HG03064 (cell line): ENCODE results near the gene THBS4.

Experiments used
- ATAC-seq: cut with Tn5 transposase; IDR thresholded peaks from one replicate; pipeline ENCODE4 v1.9.1; 2021; ENCODE audit warnings: low read depth; ENCODE audit not compliant: unreplicated experiment

THBS4 gene

DNA sequence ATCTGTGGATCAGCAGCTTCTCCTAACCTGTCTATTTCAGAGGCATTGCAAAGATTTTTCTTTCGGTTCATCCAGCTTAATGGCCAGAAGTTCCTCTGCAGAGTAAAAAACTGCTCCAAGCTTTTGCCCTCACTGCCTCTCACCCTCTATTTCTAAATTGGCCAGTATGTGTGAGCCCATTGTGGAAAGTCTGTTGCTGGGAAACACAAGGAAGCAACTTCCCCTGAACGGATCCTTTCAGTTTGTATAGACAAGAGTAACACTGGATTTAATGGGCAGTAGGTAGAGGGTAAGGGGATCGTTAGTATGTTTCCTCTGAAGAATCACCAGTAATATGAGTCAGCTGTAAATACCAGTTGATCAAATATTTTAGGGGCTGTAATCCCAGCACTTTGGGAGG is 7.2 kb downstream of the THBS4 start:
- no peak for ATAC-seq

DNA sequence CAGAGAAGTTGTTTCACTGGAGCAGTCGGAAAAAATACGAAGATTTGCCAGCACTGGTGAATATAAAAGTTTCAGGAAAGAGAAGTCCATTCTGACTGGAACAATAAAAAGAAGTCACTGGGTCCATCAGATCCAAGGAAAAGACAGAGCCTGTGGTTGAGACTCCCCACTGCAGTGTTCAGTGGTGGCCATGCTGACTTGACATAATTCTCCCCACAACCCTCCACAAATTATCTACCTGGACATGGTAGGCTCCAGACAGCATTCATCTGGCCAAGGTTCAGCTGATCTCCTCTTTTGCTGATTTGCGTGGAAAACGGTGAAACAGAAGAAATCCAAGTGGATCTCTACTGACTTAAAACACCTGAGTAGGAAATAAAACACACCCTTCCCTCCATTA is 8.0 kb downstream of the THBS4 start:
- ATAC-seq, result no peak

- no peak for ATAC-seq
These were observed 13.1 kb downstream of the THBS4 start for GRCh38 chr5:80048084-80048780.

DNA sequence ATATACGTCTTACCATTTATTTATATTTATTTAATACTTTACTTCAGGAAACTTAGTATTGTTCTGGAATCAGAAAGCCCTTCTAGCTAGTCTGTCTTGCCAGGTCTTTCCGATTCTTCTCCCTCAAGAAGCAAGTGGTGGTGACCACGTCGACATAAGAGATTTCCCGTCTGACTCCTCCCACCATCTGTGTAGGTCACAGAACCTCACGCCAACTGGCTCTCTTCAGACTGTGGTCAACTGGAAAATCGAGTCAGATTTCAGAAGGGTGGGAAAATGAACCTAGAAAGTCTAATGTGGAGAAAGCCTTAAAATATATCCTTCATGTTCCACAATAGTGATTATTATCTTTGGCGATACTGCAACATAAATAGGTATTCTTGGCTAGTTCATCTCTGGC is 17.3 kb downstream of the THBS4 start:
- ATAC-seq, result no peak

DNA sequence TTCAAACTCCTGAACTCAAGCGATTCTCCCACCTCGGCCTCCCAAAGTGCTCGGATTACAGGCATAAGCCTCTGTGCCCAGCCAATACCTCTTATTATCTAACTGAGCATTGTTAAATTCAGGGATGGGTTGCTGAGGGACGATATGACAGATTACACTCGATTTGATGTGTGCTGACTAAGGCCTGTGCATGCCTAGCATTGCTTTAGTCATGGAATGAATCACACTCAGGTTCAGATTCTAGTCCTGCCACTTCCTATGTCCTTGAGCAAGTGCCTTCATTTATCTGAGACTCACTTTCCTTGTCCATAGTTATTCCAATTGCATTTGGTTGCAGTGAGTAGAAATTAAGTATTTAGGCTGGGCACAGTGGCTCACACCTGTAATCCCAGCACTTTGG is 19.5 kb downstream of the THBS4 start:
- no peak for ATAC-seq

DNA sequence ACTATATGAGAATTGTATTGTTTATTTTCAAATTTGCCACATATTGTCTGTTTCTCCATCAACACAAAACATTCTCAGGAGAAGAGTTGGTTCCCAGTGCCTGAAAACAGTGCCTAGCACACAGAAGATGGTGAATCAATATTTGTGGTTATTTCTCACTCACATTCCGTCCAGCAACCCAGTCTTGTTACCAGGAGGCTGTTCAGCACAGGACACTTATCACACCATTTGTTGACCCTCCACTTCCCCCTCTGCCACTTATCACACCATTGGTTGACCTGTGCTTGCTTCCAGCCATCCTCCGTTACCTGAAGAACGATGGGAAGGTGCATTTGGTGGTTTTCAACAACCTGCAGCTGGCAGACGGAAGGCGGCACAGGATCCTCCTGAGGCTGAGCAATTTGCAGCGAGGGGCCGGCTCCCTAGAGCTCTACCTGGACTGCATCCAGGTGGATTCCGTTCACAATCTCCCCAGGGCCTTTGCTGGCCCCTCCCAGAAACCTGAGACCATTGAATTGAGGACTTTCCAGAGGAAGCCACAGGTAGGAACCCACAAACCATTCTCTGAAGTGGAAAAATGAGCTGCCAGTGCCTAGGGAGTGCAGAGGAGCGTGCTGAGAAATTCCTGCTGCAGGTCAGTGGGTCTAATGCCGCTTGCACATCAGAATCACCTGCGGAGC is 20.5 kb downstream of the THBS4 start:
- no peak for ATAC-seq

DNA sequence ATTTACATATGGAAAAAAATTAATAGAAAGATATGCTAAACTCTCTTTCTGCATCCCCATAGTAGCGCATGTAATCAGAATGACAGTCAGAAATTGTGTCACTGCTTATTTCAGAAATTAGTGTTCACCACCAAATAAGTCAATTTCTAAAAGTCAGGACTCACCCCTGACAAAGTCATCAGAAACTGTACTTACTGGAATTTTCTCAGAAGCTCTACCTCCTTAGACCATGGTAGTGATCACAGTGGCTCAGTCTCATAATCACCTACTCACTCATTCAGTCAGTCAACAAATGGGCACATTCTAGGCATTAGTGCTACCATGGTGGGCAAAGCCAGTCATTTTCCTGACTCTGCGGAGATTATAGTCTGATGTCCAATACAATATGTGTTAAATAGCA is 22.0 kb downstream of the THBS4 start:
- no peak for ATAC-seq

DNA sequence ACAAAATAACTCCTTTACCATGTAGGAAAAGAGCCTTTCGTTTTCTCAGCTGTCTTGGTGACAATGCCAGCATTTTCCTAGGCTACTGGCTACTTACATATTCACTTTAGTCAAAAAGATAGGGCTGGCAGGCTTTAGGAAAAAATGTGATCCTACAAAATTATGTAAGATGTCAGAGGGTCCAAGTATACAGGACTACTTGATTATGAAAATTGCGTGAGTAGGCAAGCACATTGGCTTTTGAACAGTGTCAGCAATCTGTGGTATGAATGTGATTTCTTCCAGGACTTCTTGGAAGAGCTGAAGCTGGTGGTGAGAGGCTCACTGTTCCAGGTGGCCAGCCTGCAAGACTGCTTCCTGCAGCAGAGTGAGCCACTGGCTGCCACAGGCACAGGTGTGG is 22.8 kb downstream of the THBS4 start:
- ATAC-seq, result no peak

GRCh38 chr5:80059354-80059980 is 24.3 kb downstream of the THBS4 start:
- no peak for ATAC-seq

GRCh38 chr5:80060966-80061365 is 25.8 kb downstream of the THBS4 start:
- ATAC-seq, result no peak

GRCh38 chr5:80061547-80061946 is 26.4 kb downstream of the THBS4 start:
- ATAC-seq, result no peak

- no peak for ATAC-seq
These were observed 29.0 kb downstream of the THBS4 start for GRCh38 chr5:80064124-80064523.

- no peak for ATAC-seq
These were observed 31.9 kb downstream of the THBS4 start for GRCh38 chr5:80067016-80067415.

DNA sequence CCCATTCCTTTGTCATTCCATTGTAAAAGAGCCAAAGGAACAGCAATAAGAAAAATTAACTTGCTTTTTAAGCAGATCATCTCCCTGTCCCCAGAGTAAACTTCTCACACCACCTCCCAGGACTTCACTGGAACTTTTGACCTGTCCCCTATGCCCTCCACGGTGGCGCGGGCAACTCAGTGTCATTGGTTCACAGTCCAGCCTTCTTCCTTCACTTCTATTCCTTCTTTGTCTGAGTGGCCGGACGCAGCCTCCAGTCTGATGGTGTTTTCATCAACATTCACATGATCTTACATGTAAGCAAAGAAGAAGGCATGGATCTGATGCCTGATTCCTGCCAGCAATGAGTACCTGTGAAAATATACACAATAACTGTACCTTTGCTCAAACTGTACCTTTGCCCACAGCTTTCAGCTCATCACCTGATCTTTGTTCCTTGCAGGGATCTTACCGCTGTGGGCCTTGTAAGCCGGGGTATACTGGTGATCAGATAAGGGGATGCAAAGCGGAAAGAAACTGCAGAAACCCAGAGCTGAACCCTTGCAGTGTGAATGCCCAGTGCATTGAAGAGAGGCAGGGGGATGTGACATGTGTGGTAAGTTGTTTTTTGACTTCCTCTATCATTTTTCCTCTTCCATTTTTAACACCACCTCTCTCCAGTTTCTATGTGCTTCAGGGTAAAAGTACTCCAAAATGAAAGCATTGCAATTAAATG is 32.5 kb downstream of the THBS4 start:
- no peak for ATAC-seq

DNA sequence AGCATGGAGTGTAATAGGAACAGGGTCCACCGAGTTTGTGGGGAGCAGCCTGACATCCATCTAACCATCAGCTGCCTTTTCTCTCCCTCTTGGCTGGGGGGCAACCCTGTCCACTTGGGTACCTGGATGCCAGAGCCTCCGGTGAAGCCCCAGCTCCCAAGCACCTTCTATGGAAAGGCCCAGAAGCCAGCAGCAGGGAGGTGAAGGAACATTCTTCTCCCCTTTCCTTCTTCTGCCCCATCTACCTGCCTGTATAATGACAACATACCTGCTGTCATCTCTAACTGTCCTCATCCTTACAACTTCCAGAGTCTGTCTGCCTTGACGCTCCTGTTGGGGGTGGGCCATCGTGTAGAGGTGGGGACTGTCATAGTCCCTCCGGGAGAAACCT is 33.1 kb downstream of the THBS4 start:
- no peak for ATAC-seq

DNA sequence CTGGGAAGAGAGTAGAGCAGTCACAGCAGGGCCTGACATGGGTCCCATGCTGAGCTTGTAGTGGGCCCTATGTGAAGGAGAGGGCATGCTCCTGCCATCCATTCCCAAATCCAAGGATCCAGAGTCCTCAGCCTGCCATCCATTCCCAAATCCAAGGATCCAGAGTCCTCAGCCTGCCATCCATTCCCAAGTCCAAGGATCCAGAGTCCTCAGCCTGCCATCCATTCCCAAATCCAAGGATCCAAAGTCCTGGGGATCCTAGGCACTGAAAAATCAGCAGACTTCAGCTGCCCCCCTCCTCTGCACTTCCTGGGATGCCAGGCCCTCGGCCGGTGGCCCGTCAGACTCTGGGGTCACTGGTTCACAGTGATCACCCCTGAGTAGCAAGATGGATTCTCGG is 33.6 kb downstream of the THBS4 start:
- ATAC-seq, result no peak

DNA sequence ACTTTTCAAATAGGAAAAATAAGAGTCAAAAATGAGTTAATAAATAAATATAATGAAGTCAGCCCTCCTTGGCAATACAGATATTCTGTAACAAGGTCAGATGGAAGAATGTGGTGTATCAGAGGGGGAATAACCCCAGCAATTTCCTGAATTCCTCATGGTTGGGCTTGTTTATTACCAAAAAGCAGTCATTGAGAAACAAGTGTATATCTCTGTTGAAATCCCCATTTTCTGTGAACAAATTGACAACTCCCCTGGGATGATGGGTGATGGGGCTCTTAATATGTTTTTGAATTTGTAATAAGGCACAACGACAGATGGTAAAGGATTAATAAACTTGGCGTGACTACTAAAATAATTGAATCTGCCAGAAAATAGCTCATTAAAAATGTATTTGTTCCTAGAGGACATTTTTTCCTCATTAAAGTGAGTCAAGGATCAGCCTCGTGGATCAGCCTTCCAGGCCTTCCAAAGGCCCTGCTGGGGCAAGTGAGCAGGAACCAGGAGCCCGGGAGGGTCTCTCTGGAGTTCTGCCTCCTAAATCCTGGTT is 34.2 kb downstream of the THBS4 start:
- ATAC-seq, result no peak

GRCh38 chr5:80069918-80070318 is 34.8 kb downstream of the THBS4 start:
- no peak for ATAC-seq

GRCh38 chr5:80070338-80071056 is 35.3 kb downstream of the THBS4 start:
- ATAC-seq, result no peak

DNA sequence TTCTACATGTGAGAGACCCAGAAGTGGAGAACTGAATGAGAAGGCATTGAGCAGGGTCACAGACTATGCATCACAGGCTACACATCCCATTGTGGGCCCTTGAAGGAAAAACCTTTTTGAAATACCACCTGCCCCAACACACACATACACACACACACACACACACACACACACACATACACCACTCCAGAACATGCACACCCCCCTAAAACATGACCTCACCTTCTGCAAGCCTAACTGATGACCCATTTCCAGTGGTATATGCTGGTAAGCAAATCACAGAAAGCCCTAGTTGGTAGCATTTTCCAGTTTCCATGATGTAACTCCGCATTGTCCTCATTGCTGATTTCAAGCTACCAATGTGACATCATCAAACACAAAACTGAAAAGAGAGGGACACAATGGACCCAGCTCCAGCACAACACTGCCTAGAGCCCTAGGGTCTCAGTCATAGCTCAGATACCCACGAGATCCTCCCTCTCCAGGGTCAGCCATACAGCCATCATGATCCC is 36.4 kb downstream of the THBS4 start:
- ATAC-seq, result no peak
